Renal cortical epithelial cell (primary cell): ENCODE results near the gene ANK3. TPM values are rescaled to one million over a fixed set of nuclear protein-coding genes. Genes with fewer than 3 reads are reported as not detected.

Experiments used
- DNase-seq: peaks from one replicate; pipeline ENCODE4 v3.0.0-alpha.2; 2011; ENCODE audit warnings: low read depth
- total RNA-seq: library from RNA; depleted of rRNA; stranded (reverse); fragments of >200 nt; gene quantifications from 2 replicates; pipeline ENCODE4 v1.2.3, GENCODE V29; 2014

Gene ANK3
- total RNA-seq, 1 donor from 2014 or later, result 68.6 TPM

DNA sequence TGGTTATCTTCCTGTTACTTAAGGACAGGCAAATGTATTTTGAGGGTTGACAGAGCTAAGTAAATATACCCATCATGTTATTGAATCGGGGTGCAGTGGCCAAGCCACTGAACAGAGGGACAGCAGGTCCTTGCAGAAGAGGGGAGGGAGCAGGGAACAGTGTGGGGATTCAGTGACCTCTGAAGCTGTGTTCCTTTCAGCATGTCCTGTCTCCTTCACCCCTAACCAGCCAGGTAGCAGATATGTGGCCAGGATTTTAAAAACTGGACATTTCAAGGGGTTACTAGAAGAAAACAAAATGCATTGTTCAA, 12.7 kb downstream of the ANK3 start:
- no peak for DNase-seq

GRCh38 chr10:60376221-60377041, 13.2 kb downstream of the ANK3 start:
- DNase-seq, result no peak

GRCh38 chr10:60375293-60376004, 14.2 kb downstream of the ANK3 start:
- peak; percentile 21 for DNase-seq

DNA sequence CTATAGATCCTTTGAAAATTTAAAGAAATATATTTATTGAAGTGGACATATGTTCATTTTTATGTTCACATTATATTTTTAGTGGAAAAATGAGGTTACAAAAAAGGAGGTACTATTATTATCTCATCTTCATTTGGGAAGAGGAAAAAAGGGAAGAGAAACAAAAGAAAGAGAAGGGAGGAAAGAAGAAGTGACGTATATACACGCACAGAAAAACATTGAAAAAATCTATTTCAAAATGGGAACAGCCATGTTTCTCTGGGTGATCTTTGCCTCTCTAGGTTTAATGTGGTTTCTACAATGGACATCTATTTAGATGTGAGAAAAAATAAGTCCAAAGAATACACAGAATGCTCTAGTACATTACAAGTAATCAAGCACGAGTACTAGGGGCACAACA, 14.8 kb downstream of the ANK3 start:
- DNase-seq, result no peak

- DNase-seq, result no peak
Measured at GRCh38 chr10:60372436-60372835, 17.2 kb downstream of the ANK3 start.

DNA sequence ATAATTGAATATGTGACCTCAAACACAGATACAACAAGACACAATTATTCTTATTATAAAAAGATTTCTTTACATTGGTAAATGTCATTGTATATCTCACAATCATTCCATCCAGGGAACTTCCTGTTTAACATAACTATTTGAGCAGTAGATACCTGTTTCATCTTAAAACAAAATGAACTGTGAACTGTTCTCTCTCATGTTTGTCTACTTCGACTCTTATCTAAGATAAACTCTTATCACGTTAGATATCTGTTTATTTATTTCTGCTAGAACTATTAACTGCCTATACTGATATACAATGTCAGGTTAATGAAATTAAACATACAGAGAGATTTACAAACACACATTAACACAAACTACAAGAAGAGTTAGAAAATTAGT, 20.1 kb downstream of the ANK3 start:
- no peak for DNase-seq

DNA sequence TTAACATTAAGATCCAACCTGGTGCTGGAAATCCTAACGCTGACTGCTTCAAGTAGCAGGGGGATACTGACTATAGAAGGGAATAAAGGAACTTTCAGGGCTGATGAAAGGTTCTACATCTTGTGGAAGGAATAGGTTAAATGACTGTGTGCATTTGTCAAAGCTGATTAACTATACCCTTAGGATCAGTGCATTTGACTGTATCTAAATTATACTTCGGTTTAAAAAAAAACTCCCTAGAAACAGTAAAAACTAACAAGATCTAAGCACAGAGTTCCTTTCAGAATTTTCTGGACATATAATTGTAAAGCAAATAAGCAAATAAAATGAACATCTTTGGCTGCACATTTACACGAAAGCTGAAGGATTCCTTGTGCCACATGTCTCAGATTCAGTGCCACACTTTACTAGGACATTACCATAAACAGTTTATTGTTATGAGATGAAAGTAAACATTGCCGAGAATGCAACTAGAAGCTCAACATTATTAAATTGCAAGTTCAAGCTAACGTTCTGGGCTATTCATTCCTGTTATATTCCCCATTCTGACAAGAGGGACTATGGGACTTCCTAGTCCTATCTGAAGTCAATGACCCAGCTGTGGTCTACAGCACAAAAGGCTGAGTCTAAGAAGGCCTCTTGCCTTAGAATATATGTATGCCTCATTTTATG, 20.7 kb downstream of the ANK3 start:
- no peak for DNase-seq

DNA sequence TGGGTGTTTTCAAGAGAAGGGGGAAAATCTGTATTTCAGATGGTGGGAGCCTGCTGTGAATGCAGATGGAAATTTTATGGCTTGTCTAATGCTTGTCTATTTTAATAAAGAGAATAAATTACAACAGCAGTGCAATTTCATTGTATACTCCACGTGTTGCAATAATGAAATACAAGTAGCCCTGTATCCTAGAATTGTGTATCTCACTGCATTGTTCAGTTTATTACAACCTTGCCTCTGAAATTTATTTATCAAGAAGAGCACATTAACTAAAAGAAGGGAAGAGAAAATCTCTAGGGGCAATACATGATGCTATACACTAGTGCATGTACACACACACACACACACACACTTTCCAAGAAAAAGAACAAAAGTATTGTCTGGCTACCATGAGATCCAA, 21.8 kb downstream of the ANK3 start:
- no peak for DNase-seq

GRCh38 chr10:60367431-60367830, 22.2 kb downstream of the ANK3 start:
- peak; percentile 73 for DNase-seq

GRCh38 chr10:60367024-60367423, 22.7 kb downstream of the ANK3 start:
- DNase-seq, result no peak

DNA sequence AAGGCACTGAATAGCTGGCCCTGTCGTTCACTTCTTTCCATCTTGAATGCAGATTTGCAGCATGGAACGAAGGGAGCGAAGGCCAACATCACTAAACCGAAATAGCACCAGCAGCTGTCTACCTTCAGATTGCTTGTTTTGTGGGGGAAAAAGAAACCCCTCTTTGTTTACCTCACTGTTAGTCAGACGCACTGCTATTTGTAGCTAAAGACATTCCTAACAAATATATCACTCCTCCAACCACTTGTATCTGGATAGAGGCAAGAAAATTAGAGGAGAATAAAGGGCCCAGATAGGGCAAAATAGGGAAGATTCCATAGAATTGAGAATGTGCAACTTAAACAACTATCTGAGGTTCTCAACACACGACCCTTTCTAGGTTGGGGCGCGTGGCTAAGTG, 26.5 kb downstream of the ANK3 start:
- no peak for DNase-seq

- no peak for DNase-seq
Measured at GRCh38 chr10:60362461-60362860, 27.2 kb downstream of the ANK3 start.

DNA sequence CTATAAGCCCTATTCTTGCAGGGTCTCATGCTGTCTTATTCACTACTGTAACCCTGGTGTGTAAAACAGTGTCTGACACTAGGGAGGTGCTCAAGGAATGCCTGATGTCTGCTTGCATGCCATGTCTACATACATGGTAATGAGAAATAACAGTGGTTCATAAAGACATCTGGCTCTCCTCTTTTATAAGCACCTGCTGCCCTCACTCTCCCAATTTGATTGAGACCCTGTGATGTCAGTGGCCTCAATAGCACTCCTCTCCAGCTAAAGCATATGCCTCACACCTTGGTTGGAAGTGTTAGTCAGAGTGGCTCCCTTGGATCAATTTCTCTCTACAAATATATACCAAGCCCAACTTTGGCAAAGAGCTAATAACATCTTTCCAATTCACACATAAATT, 30.6 kb downstream of the ANK3 start:
- no peak for DNase-seq

DNA sequence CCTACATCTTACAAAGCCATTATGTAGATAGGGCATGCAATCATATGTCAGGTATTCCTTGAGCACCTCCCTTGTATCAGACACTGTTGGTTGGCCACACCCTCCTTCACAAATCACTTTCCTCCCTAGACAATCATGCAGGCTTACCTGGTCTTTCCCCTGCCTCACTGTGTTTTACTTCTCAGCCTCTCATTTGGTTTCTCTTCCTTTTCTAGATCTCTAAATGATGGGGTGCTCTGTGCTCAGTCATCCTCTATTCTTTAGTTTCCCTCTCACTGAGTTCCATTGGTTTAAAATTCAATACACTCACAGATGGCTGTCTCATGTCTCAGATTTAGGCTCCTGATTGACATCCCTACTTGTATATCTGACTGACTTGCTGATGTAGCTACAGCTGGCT, 31.4 kb downstream of the ANK3 start:
- DNase-seq, result no peak

DNA sequence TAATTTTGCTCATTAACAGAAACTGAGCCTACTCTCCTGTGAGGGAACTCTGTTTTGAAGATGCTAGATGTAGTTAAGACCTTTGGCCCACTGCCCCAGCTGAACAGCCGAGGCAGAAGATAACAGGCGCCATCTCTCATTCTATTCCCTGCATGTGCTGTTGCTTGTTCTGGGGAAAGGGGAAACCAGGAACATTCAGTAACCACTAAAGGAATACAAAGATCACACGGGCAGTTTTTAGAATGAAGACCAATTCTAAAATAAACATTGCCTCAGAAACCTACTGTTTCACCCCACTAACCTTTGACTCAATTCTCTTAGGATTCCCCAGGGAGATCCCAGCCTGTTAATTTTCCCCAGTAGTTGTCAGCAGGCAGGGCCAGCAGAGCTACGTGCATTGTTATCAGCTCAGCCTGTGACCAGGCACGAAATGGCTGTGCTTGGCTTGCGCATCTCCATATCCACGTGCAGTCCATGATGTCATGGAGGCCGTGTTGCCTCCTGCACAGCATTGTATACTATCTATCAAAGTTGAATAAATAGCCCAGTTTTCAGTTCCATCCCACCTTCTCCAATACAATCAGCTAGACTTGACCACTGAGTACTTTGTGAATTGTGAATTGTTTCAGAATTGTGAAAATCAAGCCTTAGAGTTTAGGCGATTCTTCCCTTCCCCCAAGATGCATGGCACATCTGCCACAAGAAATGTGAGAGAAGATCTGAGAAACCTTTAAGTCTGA, 36.0 kb downstream of the ANK3 start:
- peak; percentile 58 for DNase-seq

- peak; percentile 9 for DNase-seq
Measured at GRCh38 chr10:60352105-60352504, 37.6 kb downstream of the ANK3 start.

GRCh38 chr10:60351191-60351853, 38.4 kb downstream of the ANK3 start:
- no peak for DNase-seq

- no peak for DNase-seq
Measured at GRCh38 chr10:60350400-60350799, 39.3 kb downstream of the ANK3 start.

- no peak for DNase-seq
Measured at GRCh38 chr10:60349426-60349825, 40.2 kb downstream of the ANK3 start.

- peak; percentile 36 for DNase-seq
Measured at GRCh38 chr10:60348982-60349381, 40.7 kb downstream of the ANK3 start.

DNA sequence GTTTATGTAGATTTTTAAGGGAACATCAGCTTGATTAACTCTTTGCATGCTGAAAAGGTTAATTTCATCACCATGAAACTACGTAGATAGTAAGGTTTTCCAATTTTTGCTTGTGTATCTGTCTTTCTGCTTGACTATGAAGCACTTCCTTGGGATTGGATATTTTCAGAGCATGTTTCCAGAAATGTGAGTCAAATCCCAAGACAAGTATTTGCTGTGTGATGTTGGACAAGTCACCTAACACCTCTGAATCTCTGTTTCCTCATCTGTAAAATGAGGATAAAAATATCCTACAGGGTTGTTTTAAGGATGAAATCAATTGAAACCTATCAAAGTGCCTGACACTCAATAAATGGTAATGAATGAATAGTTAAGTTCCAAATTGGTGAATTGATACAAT, 42.4 kb downstream of the ANK3 start:
- DNase-seq, result no peak

- DNase-seq, result no peak
Measured at GRCh38 chr10:60346661-60347060, 43.0 kb downstream of the ANK3 start.
